CD4-positive, alpha-beta T cell treated with Interleukin-17A for 1 hour (primary cell): ENCODE results near the gene CNIH1.
"Not testable (repeated sequence)": the region's sequence is repeated elsewhere in the genome, so short reads cannot be mapped to it uniquely, and the experiment has no call there.

Experiments
- DNase-seq: peaks from one replicate; pipeline ENCODE4 v3.0.0-alpha.2; 2020

The CNIH1 gene

GRCh38 chr14:54378893-54379292, 62.3 kb downstream of the CNIH1 start:
- not testable (repeated sequence) for DNase-seq

GRCh38 chr14:54377501-54377900, 63.7 kb downstream of the CNIH1 start:
- no peak for DNase-seq

- no peak for DNase-seq
These were observed 66.9 kb downstream of the CNIH1 start for GRCh38 chr14:54374117-54374884.
